Embryonic facial prominence (tissue), 1 donor: ENCODE measurements around the gene POLR3B.
"Not testable (repeated sequence)": the region's sequence is repeated elsewhere in the genome, so short reads cannot be mapped to it uniquely, and the experiment has no call there.

ENCODE experiments used
- DNase-seq: peaks from one replicate; pipeline ENCODE4 v3.0.0-alpha.2; 2016; ENCODE audit errors: extremely low spot score

Gene POLR3B

DNA sequence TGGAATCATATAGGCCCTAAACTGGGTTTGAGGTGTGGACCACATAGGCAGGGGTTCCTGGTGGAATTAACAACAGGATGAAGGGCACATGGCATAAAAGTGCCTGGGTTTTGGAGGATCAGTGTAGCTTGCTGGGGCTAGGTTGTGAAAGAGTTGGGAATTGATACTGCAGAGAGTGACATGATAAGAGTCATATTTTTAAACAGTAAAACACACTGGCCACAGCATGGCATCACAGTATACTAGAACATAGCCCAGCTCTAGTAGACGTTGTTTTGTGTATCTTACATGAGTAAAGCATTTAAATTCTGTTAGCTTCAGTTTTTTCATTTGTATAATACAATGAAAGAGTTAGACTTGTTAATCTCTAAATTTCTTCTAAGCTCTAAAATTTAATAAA, 102.0 kb downstream of the POLR3B start:
- no peak for DNase-seq

DNA sequence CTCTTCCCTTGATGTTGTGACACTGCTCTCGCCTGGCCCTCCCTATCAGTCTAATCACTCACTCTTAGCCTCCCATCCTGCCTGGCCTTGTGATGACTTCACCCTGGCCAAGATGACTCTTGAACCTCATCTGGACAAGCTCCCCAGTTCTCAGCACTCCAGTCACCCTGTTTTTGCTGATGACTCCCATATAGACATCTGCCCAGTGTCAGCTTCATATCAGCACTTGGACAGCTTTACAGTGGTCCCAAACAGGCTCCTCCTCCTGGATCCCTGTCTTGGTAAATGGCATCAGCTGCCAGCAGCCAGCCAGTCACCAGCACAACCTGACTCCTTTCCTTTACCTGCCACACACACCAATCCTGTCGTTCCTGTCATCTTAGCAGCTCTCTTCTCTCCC, 104.2 kb downstream of the POLR3B start:
- no peak for DNase-seq

DNA sequence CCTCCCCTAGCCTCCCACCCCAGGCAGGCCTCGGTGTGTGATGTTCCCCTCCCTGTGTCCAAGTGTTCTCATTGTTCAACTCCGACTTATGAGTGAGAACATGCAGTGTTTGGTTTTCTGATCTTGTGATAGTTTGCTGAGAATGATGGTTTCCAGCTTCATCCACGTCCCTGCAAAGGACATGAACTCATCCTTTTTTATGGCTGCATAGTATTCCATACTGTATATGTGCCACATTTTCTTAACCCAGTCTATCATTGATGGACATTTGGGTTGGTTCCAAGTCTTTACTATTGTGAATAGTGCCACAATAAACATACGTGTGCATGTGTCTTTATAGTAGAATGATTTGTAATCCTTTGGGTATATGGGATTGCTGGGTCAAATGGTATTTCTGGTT, 108.1 kb downstream of the POLR3B start:
- not testable (repeated sequence) for DNase-seq

DNA sequence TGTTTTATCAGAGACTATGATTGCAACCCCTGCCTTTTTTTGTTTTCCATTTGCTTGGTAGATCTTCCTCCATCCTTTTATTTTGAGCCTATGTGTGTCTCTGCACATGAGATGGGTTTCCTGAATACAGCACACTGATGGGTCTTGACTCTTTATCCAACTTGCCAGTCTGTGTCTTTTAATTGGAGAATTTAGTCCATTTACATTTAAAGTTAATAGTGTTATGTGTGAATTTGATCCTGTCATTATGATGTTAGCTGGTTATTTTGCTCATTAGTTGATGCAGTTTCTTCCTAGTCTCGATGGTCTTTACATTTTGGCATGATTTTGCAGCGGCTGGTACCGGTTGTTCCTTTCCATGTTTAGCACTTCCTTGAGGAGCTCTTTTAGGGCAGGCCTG, 118.1 kb downstream of the POLR3B start:
- not testable (repeated sequence) for DNase-seq

DNA sequence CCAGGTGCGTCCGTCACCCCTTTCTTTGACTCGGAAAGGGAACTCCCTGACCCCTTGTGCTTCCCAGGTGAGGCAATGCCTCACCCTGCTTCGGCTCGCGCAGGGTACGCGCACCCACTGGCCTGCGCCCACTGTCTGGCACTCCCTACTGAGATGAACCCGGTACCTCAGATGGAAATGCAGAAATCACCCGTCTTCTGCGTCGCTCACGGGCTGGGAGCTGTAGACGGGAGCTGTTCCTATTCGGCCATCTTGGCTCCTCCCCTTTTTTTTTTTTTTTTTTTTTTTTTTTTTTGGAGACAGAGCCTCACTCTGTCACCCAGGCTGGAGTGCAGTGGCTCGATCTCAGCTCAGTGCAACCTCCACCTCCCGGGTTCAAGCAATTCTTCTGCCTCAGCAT, 120.1 kb downstream of the POLR3B start:
- DNase-seq, result not testable (repeated sequence)

DNA sequence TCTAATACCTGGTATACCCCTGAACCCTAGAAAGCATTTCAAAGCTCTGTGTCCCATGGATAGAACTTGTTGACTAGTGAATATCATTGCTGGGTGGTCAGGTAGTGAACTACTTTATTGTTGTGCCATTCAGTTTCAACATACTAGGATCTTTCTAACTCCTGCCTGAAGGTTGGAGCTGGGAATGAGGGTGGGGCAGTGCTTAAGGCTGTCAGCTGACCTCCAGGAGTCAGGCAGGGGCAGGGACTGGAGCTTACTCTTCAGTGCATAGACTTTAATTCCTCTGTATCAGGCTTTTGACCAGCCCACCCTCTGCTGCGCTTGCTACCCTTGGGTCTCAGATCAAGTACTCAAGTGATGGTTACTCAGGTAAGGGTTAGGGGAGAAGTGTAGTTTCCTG, 122.7 kb downstream of the POLR3B start:
- DNase-seq, result no peak

DNA sequence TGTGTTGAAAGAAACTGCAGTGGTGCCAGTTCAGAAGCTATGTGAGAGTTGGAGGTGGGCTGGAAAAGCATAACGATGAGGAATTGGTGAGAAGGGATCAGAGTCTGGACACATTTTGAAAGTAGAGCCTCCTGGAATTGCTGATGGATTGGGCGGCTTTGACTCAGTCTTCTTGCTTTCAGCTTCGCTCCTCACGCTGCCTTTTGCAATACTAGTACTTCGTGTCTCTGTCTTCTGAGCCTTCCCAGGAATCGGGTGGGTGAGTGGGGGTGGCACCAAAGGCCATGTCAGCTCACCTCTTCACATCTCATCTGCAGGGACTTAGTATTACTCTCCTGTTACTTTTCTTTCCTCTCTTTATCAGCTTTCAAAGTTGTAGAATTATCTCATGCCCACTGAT, 123.7 kb downstream of the POLR3B start:
- no peak for DNase-seq

DNA sequence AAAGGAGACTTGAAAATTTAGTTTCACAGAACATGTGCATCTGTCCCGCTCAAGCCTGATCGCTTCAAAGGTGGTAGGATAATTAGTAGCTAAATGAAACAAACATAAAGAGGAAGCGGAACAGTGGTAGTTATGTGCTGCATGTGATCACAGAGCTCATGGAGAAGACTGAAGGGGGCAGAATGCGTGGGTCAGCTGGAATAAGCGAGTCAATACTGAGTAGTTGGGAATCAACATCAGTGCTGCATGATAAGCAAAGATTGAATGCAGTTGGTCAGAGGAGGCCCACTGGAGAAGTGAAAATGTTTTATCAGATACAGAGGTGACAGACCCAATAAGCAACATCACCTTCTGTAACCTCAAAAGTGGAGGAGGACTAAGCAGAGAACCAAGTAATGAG, 130.1 kb downstream of the POLR3B start:
- no peak for DNase-seq

DNA sequence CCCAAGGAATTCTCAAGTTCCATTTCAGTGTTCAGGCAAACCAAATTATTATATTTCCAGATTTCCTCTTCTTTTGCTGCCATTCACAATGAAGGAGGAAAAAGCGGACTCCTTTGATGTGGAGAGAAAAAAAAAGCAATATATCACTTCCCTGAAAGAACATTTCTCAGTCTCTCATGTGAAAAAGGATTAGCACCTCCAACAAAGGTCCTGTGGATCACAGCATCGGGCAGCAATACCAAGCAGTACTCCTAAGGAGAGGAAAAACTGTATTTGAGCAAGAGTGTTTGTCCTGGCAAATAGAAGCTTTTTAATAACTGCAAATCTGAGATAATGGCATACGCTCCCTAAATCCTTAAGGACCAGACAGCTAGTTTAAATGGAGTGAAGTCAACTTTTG, 131.3 kb downstream of the POLR3B start:
- DNase-seq, result no peak

DNA sequence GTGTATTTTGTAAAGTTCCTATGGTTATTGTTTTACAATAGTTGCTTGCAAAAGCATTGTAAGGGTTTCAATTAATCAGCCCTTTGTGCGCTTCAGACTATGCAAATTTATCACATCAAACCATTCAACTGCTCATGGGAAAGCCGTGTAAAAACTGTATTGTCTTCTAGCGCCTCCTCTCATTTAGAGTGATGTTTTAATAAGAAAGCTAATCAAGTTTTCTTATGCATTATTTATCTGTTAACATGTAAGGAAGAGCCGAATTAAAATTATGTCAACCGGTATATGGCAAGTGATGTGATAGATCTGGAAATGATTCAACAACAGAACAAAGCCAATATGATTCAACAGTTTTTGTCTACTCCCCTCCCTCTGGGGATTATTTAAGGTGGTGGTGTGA, 132.7 kb downstream of the POLR3B start:
- DNase-seq, result no peak

DNA sequence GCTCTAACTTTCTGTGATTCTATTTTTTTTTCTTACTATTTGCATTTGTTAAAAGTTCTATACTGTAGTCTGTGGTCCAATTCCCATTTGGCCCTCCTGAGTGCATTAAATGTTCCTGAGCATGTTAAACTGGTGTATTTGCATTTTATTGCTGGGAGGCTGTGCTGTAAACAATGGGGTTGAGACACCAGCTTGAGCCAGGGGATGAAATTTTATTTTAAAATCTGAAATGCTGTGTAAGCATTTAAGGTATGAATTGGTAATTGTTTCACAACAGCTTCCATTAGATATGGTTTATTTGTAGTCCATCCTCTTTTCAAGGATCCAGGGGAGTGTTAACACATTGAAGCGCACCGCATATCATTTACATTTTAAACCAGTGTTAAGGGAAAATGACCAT, 135.3 kb downstream of the POLR3B start:
- DNase-seq, result no peak

DNA sequence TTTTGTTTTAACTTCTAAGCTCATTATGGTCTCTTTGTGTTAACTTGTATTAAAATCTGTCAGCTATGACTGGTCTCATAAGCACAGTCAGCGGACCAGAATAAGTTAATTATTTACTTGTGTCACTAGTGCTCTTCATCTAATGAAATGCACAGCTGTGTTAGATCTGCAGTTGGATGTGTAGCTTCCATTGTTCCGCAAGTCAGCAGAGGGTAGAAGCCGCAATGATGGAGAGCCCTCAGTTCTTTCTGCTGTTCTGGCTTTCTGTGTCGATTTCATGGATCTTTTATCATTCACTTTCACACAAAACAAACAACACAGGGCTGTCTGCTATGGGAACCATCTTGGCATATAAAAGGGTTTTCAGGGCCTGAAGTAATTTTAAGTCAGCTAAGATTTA, 136.0 kb downstream of the POLR3B start:
- DNase-seq, result peak; percentile 11

DNA sequence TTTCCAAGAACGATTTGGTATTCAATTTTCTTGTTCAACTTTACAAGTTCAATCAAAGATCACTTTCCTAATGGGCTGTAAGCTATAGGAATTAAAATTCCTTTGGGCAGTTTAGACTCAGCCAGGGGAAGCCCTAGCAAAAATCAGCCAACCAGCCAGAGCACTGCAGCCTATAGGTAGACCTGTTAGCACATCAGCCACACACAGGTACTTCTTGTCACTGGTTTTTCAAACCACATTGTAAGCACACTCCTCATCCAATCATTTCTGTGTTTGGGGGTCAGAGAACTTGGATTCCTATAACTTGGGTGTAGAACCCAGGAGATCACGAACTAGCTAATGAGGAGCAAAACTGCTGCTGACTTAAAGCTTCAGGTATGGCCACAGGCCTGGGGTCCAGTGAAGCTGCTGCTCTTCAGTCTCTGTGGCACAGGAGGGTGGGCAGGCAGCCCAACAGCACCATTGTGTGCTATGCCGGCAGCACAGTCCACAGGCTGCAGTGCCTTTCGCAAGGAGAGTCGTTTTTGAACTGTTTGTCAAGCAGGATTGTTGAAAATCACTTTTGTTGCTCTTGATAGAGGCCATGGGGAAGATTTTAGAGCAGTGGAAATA, 137.9 kb downstream of the POLR3B start:
- no peak for DNase-seq

DNA sequence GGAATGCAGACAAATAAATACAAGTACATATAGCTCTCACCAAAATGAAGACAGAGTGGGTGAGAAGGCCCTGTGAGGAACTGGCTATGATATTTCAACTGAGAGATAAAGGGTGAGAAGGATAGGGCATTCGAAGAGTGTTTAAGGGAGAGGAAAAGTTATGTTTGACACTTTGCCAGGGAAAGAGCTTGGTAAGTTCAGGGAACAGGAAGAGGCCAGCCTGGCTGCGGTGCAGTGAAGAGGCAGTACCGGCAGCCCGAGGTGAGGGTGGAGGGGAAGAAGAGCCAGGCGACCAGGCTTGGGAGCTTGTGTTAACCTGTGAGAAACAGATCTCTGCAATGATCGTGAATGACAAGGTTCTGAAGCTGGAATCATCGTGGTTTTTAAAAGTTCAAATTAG, 140.5 kb downstream of the POLR3B start:
- no peak for DNase-seq

DNA sequence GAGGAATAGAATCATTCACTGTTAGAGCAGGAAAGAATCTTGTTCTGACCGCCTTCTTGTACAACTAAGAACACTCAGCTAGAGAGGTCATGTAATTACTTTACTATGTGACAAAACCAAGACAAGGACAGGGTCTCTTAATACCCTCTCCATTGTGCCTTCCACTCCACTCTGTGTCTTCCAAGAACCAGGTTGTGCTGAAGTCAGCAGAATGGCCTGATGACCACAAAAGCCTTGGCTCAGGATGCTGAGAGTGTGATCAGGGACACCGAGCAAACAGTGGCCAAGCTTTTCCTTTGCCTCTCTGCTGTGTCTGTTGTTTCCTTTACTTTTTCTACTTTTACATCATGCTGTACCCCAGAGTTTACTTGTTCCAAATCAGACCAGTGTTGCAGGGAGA, 142.1 kb downstream of the POLR3B start:
- DNase-seq, result no peak

DNA sequence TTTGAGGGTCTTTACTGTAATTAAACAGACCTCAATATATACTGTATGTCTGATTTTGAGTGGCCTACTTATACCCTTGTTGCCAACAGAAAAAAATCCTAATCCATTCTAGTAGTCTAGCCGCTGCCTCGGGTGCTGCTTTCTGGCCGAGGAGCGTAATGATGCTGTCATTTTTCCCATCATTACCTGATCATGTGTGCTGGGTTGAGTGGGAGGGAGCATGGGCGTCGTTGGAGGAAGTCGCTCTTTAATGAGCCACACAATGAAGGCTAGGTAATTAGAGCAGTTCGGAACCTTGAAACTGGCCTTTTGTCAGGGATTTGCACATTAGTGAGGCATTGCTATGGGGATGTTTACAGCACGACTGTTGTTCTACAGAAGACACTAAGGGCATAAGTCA, 149.1 kb downstream of the POLR3B start:
- no peak for DNase-seq

DNA sequence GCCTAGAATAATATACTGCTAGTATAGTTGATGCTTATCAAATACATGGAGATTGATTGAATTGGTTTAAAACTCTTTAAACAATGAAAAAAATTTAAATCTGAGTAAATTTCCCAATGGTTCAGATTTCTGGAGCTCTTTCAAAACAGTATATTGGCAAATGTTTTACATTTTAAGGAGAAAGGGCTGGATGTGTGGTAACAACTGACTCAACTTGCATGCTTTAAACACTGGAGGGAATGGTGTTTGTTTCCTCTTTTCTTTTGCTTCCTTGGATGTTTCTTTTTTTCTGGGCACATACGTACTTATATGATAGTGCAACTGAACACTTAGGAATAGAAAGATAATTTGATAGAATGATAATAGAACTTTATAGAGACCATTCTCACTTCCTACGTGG, 151.4 kb downstream of the POLR3B start:
- DNase-seq, result no peak

DNA sequence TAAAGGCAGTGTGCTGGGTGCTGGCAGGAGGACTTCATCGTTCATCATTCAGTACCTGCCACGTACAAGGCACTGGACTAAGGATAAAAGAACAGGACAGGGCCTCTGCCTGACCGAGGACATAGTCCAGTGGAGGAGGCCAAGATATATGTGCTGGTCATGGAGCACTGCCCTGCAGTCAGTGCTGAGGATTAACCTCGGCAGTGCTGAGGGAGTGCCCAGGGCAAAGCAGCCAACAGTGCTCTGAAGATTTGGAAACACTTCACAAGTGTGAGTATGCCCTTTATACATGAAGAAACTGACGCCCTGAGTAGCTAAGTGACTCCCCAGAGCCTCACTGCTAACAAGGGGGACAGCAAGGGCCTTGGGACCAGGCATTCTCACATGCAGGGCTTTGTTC, 153.8 kb downstream of the POLR3B start:
- DNase-seq, result no peak

DNA sequence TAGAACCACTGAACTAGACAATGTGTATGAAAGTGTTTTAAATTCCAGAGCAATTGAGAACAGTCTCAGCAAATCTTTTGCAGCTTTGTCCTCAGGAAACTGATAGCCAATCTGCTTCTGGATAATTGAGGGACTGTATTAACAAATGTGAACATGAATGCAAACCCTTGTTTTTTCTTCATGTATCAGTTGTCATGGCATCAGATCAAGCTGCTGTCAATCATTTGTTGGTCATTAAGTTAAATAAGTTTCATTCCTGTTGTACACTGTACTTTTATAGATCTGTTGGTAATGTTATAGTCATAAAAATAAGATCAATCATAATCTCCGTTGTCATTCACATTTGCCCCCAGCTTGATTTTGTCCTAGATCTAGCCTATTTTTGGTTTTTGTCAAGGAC, 159.8 kb downstream of the POLR3B start:
- DNase-seq, result no peak

DNA sequence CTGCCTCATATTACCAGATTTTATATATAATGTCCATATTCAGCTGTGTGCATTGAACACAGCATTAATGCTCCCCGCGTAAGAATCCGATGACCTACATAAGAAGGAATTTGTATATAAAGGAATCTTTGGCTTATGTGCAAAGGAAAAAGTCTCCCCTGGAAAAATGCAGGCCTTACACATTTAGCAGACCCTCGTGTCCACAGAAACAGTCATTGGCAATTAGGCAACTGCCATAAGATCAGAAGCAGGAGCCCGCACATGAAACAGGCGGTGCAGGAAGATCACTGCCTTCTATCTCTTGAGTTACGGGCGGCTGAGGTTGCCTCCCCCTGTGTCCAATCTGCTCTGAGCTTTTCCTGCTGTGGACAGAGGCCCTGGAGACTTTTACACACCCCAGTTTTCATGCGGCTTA, 162.1 kb downstream of the POLR3B start:
- peak; percentile 49 for DNase-seq

DNA sequence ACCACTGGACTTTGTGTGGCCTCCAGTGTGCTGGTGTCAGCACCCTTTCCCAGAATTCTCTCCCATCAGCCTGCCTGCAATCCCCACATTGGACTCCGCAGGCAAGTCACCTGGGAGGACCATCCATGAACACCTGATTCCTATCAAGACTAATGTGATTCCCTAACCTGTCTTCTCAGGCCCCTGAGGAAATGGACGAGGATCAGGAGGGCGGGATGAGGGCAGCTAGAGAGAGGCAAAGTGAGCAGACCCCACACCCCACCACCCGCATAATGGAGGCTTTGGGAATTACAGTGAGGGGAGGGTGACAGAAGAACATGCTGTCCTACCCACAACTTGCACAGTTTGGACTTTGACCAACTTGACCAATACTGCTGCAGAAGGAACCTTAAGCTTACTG, 164.4 kb downstream of the POLR3B start:
- DNase-seq, result no peak

DNA sequence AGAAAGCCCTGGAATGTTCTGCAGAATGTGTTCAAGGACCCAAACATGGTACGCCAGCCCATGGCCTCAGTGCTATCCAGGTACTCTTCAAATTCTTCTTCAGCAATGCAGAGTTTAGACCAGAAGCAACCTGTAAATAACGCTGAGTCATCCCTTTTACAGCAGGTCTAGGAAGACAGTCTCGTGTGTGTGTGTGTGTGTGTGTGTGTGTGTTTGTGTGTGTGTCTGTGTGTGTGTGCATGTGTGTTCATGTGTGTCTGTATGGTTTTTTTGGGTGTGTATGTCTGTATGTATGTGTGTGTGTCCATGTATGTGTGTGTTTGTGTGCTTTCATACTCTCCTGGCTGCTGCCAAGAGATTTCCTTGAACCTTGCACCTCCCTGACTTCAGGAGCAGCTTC, 165.2 kb downstream of the POLR3B start:
- DNase-seq, result no peak

DNA sequence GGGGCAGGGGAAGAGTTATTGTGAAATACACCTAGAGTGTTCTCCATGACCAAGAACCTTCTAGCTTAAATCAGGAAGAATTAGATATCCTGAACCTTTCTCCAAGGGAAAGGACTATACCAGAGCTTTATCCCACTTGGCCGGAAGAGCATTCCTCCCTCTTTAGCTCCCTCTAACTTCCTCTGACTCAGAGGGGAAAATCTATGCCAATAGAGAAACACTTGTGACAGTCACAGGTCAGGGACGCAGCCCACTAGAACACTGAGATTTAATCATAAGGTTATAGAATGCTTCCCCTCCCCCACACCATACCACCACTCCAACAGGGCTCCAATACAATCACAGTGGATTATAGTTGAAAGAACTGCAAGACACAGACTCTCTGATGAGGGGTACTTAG, 169.8 kb downstream of the POLR3B start:
- DNase-seq, result no peak

DNA sequence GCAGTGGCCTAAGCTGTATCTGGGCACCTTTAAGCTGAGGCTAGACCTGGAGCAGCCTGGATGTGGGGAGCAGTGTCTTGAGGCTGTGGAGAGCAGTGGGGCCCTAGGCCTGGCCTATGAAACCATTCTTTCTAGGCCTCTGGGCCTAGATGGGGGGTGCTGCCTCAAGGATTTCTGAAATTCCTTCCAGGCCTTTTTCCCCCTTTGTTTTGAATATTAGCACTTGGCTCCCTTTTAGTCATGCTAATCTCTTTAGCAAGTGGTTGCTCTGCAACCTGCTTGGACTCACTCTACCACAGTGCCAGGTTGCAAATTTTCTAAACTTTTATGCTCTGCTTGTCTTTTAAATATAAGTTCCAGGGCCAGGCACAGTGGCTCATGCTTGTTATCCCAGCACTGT, 183.7 kb downstream of the POLR3B start:
- DNase-seq, result no peak

DNA sequence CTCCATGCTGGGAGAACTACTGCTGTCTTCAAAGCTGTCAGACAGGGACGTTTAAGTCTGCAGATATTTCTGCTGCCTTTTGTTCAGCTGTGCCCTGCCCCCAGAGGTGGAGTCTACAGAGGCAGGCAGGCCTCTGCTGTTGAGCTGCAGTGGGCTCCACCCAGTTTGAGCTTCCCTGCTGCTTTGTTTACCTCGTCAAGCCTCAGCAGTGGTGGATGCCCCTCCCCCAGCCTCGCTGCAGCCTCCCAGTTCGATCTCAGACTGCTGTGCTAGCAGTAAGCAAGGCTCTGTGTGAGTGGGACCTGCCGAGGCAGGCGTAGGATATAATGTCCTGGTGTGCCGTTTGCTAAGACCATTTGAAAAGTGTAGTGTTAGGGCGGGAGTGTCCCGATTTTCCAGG, 193.9 kb downstream of the POLR3B start:
- DNase-seq, result no peak
